GM18507 (cell line): ENCODE results near the gene AVPI1.
"Not testable (repeated sequence)": the region's sequence is repeated elsewhere in the genome, so short reads cannot be mapped to it uniquely, and the experiment has no call there.

Experiments used
- DNase-seq: peaks from one replicate; pipeline ENCODE4 v3.0.0; 2011; ENCODE audit warnings: low read depth; ENCODE audit not compliant: insufficient read length; ENCODE audit errors: extremely low spot score
- FAIRE-seq: peaks from 2 replicates; lab custom pipeline; 2011; peaks lifted over from hg19 to GRCh38; lab: Jason Lieb, UNC

Gene AVPI1

DNA sequence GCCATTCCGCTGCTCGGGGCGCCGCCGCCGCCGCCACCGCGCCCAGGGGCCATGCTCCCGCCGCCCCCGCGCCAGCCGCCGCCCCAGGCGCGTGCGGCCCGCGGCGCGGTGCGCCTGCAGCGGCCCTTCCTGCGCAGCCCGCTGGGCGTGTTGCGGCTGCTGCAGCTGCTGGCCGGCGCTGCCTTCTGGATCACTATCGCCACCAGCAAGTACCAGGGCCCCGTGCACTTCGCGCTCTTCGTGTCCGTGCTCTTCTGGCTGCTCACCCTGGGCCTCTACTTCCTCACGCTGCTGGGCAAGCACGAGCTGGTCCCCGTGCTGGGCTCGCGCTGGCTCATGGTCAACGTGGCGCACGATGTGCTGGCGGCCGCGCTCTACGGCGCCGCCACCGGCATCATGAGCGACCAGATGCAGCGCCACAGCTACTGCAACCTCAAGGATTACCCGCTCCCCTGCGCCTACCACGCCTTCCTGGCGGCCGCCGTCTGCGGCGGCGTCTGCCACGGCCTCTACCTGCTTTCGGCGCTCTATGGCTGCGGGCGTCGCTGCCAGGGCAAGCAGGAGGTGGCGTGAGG lies 26.9 kb upstream of the AVPI1 start:
- peak; percentile 66 for DNase-seq
- peak; percentile 68 for FAIRE-seq

- FAIRE-seq (no peak), DNase-seq (no peak)
These were observed 26.3 kb upstream of the AVPI1 start, which contains the start of gene MARVELD1 for GRCh38 chr10:97713339-97713825. Gene MARVELD1 (plus strand): TSS chr10:97713730. CDS start chr10:97713877, 147 bp downstream.

- DNase-seq: no peak
- FAIRE-seq: no peak
These were observed 24.9 kb upstream of the AVPI1 start for GRCh38 chr10:97711640-97712572.

DNA sequence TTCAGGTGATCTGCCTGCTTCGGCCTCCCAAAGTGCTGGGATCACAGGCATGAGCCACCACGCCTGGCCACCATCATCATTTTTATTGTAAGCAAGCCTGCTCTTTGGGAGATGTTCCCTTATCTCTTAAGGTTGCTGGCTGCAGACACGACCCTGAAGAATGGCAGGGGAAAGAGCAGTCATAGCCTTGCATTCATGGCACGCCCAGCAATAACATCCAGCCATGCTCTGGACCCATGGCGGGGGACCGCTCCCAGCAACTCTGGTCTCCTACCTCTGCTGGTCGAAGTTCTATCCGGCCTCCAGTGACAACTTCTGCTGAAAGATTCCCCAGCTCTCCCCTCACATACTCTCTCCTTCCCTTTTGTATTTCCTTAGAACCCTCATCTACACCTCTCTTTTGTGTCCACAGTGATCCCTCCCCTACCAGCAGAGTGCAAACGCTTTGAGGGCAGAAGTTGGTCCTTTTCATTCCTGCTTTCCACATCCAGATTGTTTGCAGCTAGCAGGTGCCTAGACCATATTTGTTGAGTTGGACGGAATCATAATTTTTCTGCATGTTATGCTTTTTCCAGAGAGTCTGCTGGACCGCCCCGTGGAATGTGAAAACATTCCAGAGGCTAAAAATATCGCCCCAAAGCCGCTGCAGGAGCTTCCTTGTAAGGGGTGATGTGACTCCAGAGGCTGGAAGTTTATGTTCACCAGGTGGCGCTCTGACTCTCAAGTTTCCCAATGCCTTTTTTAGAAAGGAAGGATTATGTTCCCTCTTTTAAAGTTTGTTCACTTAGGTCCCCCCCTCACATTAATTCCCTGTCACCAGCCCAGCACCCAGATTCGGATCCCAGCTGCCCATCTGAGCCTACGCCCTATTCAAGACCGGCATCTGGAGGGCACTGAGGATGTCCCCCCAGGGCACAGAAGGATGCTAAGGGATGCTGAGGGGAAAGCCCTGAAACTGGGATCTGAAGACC lies 22.2 kb upstream of the AVPI1 start:
- FAIRE-seq: peak; percentile 26
- no peak for DNase-seq

GRCh38 chr10:97708167-97708566 lies 21.1 kb upstream of the AVPI1 start:
- no peak for DNase-seq
- FAIRE-seq: no peak

GRCh38 chr10:97707134-97707861 lies 20.3 kb upstream of the AVPI1 start:
- no peak for FAIRE-seq
- DNase-seq: no peak

DNA sequence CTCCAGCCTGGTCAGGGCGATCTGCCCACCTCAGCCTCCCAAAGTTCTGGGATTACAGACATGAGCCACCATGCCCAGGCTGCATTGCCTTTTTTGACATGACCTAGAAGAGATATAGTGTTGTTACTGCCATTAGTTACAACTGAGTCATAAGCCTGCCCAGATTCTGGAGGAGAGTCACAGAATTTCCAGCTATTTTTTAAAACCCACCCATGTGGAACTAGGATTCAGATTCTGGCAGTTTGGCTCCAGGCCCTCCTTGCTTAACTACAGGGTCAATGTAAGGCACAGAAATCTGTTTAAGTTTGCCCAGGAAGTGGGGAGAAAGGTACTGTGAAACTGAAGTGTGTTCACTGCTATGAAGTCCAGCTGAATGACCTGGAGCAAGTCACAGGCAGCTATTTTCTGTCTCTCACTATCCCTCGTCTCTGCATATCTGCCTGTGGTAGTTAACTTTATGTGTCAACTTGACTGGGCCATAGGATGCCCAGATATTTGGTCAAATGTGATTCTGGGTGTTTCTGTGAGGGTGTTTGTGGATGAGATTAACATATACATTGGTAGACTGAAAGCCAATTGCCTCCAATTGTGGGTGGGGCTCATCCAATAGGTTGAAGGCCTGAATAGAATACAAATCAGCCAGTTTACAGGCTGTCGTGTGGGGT lies 18.1 kb upstream of the AVPI1 start:
- DNase-seq (no peak), FAIRE-seq (no peak)

DNA sequence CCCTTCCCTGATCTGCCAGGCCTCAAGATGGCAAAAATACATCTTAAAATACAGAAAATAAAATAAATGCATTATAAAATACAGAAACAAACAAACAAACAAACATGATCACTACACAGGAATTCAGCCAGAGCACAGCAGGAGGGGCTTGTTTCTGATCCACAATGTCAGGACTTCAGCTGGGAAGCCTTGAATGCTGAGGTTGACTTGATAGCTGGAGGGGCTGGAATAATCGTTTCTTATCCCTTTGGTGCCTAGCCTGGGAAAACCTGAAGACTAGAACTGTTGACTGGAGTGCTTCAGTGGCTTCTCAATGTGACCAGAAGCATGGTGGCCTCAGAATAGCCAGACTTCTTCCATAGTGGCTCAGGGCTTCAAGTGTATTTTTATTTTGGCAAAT lies 17.3 kb upstream of the AVPI1 start:
- DNase-seq (no peak), FAIRE-seq (no peak)

- no peak for FAIRE-seq
- no peak for DNase-seq
These were observed 16.5 kb upstream of the AVPI1 start for GRCh38 chr10:97703398-97704067.

DNA sequence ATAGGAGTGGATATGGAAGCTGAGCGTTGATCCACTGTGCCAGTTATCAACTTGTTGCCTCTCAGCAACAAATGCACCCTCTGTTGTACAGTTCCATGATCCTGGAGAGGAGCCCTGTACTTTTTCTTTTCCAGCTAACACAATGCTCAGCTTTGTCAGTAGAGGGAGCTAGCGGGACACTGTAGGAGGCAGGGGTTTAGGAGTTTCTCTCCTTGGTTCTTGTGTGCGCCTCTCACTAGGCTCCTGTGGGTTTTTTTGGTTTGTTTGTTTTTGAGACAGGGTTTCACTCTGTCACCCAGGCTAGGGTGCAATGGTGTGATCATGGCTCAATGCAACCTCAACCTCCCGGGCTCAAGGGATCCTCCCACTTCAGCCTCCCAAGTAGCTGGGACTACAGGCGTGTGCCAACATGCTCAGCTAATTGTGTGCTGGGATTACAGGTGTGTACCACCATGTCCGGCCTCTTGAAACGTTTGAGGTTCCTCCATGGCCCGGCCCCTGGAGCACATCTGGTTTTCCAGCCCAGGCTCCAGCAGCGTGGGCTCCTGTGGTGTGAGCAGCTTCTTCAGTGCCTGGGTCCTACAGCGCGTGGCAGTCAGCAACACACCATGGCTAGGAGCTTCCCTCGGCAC lies 14.5 kb upstream of the AVPI1 start:
- peak; percentile 86 for FAIRE-seq
- no peak for DNase-seq

DNA sequence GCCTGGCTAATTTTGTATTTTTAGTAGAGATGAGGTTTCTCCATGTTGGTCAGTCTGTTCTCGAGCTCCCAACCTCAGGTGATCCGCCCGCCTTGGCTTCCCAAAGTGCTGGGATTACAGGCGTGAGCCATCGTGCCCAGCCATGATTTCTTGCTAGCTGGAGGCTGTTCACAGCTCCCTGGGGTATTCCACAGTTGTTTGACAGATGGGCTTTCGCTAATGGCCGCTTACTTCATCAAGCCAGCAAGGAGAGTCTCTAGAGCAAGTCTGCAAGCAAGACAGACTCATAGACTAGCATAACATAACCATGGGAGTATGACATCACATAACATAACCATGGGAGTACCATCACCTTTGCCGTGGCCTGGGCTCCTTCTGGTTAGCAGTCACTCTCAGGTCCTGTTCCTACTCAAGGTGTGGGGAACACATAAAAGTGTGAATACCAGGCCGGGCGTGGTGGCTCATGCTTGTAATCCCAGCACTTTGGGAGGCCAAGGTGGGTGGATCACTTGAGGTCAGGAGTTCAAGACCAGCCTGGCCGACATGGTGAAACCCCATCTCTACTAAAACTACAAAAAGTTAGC lies 11.1 kb upstream of the AVPI1 start:
- not testable (repeated sequence) for DNase-seq, FAIRE-seq

DNA sequence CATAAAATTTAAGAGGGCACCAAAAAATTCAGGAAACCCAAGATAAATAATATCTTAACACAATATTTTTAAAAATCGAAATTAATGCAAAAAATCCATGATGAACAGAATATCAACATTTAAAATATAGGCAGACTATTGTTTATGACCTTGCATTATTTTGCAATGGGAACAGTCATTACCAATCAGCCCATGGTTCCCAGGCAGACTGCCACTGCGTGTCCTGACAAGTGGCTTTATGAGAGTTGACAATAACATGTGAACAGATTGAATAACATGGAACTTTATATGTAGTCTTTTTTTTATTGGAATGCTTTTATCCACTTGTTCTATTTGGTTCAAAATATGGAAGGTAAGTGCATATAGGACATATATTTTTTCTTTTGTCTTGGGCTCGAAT lies 3.1 kb upstream of the AVPI1 start:
- DNase-seq (no peak), FAIRE-seq (no peak)

DNA sequence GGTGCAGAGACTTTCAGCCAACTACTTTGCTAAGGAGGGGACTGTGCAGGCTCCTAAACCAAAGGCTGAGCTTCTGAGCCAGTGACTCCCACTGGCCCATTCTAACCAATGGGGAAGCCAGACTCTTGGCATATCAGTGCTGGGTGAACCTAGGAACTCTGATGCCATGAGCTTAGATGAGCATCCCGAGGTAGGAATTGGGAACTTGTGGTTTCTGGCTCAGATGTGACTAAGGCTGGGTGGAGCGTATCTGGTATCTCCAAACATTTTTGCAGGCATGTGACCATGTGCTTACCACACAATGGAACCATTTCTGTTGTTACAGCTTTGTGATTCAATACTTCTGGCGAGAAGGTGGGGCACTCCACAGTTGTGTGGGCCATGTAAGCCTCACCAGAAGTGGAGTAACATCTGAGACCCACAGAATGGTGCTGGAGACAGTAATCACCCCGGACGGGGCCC lies 2.5 kb upstream of the AVPI1 start:
- DNase-seq (no peak), FAIRE-seq (no peak)

- no peak for FAIRE-seq
- no peak for DNase-seq
These were observed 1.0 kb upstream of the AVPI1 start for GRCh38 chr10:97687785-97688781.

DNA sequence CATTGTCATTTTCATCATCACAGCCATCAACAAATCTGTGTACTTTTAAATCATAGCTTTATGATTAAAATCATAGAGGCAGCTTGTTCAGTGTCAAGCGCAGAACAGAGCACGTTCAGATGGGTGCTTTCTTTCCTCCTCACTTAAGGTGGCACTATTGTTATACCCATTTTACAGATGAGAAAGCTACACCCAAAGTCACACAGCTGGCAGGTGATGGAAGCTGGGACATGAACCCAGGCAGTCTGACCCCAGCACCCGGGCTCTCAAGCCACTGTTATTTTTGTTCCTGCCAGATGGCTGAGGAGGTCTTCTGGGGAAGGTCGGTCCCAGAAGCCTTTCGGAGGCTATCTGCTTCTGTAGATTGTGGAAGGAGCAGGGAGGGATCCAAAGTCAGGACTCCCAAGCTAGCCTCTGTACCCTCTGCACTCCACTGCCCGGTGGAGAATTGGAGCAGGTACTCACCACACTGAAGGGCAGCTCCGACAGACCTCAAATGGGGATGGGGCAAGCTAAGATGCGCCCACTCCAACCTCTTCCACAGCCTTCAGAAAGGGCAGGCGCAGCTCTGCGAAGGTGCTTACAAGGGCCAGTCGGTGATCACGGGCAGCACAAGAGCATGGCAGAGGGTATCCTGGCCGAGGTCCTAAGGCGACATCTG lies 610 bp downstream of the AVPI1 start:
- FAIRE-seq: no peak
- no peak for DNase-seq
